ENCODE data around the gene OGFRL1.

The OGFRL1 gene

DNA sequence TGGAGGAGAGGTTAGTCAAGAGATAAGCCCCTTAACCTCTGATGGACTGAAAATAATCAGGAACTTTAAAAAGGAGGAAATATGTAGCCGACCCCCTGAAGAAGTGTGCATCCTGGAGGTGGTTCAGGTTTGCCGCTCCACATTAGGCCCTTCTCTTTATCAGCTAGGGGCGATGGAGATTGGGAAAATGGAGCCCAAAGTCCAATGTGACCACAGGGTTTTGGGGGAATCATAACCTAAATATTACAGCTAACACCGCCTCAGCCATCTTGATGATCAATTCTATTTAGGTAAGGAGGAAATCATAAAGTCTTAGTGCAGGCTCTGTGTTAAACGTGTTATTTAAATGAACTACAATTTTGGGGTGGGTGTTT lies 1.2 kb downstream of the OGFRL1 start:
- TF ChIP-seq FOXP2 (optimal IDR thresholded peaks at IDR 0.05; ENCODE audit: borderline replicate concordance, extremely low read depth, extremely low read length, insufficient read depth) (no peak), SIN3A (IDR thresholded peaks at IDR 0.05; ENCODE audit: borderline replicate concordance, insufficient read depth, low read length) (no peak), TAF1 (IDR thresholded peaks at IDR 0.05; ENCODE audit: borderline replicate concordance, insufficient read depth, low read length) (no peak)

DNA sequence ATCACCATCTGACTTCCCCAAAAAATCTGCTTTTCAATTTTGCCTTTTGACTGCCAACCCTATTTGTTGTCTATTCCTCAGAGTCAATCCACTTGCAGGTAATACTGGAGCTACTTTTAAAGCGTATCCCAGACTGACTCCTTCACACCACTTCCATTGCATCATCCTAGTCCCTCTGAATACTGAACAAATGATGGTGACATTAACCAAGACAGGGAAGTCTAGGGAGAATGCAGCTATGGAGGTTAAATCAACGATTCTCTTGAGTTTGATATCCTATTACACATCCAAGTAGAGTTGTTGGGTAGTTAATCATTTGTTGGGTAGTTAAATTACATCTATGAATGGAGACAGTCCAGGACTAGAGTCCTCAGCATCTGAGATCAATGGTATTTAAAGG lies 2.0 kb downstream of the OGFRL1 start:
- TF ChIP-seq, protein P1, sequence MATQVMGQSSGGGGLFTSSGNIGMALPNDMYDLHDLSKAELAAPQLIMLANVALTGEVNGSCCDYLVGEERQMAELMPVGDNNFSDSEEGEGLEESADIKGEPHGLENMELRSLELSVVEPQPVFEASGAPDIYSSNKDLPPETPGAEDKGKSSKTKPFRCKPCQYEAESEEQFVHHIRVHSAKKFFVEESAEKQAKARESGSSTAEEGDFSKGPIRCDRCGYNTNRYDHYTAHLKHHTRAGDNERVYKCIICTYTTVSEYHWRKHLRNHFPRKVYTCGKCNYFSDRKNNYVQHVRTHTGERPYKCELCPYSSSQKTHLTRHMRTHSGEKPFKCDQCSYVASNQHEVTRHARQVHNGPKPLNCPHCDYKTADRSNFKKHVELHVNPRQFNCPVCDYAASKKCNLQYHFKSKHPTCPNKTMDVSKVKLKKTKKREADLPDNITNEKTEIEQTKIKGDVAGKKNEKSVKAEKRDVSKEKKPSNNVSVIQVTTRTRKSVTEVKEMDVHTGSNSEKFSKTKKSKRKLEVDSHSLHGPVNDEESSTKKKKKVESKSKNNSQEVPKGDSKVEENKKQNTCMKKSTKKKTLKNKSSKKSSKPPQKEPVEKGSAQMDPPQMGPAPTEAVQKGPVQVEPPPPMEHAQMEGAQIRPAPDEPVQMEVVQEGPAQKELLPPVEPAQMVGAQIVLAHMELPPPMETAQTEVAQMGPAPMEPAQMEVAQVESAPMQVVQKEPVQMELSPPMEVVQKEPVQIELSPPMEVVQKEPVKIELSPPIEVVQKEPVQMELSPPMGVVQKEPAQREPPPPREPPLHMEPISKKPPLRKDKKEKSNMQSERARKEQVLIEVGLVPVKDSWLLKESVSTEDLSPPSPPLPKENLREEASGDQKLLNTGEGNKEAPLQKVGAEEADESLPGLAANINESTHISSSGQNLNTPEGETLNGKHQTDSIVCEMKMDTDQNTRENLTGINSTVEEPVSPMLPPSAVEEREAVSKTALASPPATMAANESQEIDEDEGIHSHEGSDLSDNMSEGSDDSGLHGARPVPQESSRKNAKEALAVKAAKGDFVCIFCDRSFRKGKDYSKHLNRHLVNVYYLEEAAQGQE (IDR thresholded peaks at IDR 0.05; ENCODE audit: insufficient read depth in 1 of 2, low read depth in 2 of 2, low read length in 2 of 2) = no peak
- TF ChIP-seq FOXP2 (optimal IDR thresholded peaks at IDR 0.05; ENCODE audit: borderline replicate concordance, extremely low read depth, extremely low read length, insufficient read depth) (no peak), SIN3A (IDR thresholded peaks at IDR 0.05; ENCODE audit: borderline replicate concordance, insufficient read depth, low read length) (no peak)

DNA sequence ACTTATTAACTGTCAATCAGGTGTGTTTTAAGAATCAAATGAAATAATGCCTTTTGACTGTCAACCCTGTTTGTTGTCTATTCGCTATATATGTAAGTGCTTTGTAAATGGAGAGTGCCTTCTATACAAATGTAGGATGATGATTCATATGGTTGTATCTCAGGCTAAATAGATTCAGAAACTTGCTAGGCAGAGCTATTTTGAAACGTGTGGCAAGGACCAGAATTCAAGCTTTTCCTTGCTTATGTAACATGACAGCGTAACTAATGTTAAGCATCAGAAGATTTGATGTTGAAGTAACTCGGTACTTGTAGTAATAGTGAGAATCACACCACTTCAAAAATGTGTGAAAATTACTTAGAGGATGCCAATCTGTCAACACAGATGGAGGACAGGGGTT lies 3.4 kb downstream of the OGFRL1 start:
- TF ChIP-seq TAF1 (IDR thresholded peaks at IDR 0.05; ENCODE audit: borderline replicate concordance, insufficient read depth, low read length) (no peak), SIN3A (IDR thresholded peaks at IDR 0.05; ENCODE audit: borderline replicate concordance, insufficient read depth, low read length) (no peak), FOXP2 (optimal IDR thresholded peaks at IDR 0.05; ENCODE audit: borderline replicate concordance, extremely low read depth, extremely low read length, insufficient read depth) (no peak), POLR2AphosphoS5 (IDR thresholded peaks at IDR 0.05; ENCODE audit: low read depth, low read length) (no peak)
- TF ChIP-seq, protein P1 (IDR thresholded peaks at IDR 0.05; ENCODE audit: insufficient read depth in 1 of 2, low read depth in 2 of 2, low read length in 2 of 2) = no peak

DNA sequence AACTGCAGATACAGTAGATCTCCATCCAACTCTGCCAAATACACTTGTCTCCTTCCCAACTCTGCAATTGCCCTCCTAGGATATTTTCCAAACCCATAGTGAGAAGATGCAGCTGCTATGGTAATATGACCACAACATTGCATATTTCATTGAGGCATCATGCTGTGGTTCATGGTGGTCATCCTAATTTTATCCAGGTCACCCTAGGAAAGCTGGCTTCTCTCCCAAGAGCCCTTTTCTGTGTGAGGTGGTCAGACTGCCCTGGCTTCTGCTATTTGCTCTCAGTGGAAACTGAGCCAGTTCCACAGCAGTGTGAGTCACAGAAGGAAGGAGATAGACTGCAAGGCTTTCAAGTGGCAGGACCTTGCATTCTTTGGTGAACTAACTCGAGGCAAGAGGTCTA lies 5.5 kb downstream of the OGFRL1 start:
- TF ChIP-seq FOXP2 (optimal IDR thresholded peaks at IDR 0.05; ENCODE audit: borderline replicate concordance, extremely low read depth, extremely low read length, insufficient read depth) (no peak), TAF1 (IDR thresholded peaks at IDR 0.05; ENCODE audit: borderline replicate concordance, insufficient read depth, low read length) (no peak), POLR2AphosphoS5 (IDR thresholded peaks at IDR 0.05; ENCODE audit: low read depth, low read length) (no peak), SIN3A (IDR thresholded peaks at IDR 0.05; ENCODE audit: borderline replicate concordance, insufficient read depth, low read length) (no peak)
- TF ChIP-seq, protein P1 (IDR thresholded peaks at IDR 0.05; ENCODE audit: insufficient read depth in 1 of 2, low read depth in 2 of 2, low read length in 2 of 2) = no peak

DNA sequence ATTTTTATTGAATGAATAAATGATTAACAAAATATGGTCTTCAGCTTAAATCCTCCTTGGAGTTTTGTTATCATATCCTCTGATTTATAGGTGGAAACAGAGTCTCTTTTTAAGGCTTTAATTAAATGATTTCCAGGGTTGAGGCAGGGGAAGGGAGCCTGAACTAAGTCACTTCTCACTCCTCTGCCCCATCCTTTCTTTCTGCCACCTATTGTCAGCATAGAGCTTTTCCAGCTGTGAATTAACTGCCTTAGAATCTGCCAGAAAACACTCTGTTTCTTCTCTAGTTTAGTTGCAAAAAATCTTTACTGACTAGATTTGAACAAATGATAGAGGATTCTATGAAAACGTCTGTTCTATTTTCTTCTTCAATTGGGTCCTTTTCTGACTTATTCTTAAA lies 9.8 kb downstream of the OGFRL1 start:
- TF ChIP-seq, protein P1 (IDR thresholded peaks at IDR 0.05; ENCODE audit: insufficient read depth in 1 of 2, low read depth in 2 of 2, low read length in 2 of 2) = no peak
- no peak for TF ChIP-seq TAF1 (IDR thresholded peaks at IDR 0.05; ENCODE audit: borderline replicate concordance, insufficient read depth, low read length)
- TF ChIP-seq POLR2AphosphoS5 (IDR thresholded peaks at IDR 0.05; ENCODE audit: low read depth, low read length) = no peak
- TF ChIP-seq FOXP2 (optimal IDR thresholded peaks at IDR 0.05; ENCODE audit: borderline replicate concordance, extremely low read depth, extremely low read length, insufficient read depth) = no peak
- TF ChIP-seq SIN3A (IDR thresholded peaks at IDR 0.05; ENCODE audit: borderline replicate concordance, insufficient read depth, low read length) = no peak

Measured in PFSK-1 (cell line).